ENCODE results near the gene INPP4A.

INPP4A gene

DNA sequence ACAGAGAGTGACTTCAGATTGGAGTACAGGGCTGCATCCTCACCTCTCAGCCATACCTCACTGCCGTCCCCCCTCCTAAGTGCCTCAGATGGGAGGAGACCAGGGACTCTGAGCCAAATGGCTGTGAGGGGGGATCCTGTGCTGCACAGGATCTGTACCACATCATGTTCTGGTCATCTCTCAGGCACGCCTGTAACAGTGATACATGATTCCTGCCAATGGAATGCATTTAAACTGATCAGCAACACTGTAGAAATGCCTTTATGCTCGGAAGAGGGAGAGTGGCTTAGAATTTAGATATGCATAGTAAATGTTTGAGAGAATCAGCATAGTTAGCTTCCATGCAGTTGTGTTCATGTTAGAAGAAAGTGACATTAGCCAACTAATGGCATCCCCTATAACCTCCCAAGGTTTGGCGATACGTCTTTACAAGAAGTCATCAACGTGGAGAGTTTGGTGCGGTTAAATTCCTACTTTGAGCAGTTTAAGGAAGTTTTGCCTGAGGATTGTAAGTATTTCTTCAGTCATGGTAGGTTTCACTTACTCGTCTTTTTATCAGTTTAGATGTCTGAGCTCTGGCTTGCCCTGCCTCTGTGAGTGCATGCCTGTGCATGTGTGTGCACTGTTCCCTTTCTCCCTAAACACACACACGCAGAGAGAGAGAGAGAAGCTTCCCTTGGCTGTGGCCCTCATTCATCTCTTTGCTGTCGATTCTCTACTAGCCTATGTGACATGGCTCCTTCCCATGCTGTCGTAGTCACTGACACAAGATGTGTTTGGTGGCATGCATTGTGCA, 123.7 kb downstream of the INPP4A start:
- DNase-seq, result no peak

DNA sequence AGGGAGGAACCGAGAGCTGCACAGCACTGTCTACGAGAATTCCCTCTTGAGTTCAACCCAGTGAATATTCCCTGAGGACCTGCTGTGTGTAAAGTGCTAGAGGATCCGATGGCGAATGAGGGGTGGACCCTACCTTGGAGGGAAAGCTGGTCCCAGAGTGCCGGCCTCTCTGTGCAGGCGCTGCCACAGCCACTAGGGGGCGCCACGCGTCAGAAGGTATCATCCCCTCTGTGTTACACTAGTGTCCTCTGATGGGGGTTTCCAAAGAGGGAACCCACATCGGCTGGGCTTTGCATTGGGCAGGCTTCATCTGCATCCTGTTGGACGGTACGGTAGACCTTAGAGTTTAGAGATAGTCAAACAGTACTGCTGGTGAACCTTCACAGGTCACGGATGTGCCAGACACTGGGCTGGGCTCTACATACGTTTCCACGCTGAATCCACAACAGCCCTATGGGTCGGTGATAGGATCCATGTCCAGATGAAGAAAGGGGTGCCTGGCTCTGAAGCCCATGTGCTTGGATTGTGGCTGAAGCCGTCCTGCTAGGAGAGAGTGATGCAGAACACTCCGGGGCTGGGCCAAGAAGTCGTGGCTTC, 124.6 kb downstream of the INPP4A start:
- peak in 1 of 2 donors; percentile 17 for DNase-seq

DNA sequence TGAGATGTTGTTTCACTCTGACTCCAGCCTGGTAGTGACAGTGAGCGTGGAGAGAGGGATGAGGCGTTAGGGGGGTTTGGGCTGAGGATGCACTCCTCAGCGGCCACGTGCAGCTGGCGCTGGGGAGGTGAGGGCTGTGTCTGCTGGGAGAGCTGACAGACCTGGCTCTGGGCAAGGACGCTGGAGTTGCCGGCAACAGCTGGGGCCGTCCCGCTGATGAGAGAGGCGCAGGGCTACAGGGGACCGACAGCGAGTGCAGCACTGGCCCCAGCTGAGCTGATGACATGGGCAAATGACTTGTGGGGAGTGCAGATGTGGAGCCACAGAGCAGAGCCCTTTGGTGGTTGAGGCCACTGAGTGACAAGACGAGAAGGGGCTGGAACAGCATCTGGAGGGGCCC, 125.3 kb downstream of the INPP4A start:
- no peak for DNase-seq

DNA sequence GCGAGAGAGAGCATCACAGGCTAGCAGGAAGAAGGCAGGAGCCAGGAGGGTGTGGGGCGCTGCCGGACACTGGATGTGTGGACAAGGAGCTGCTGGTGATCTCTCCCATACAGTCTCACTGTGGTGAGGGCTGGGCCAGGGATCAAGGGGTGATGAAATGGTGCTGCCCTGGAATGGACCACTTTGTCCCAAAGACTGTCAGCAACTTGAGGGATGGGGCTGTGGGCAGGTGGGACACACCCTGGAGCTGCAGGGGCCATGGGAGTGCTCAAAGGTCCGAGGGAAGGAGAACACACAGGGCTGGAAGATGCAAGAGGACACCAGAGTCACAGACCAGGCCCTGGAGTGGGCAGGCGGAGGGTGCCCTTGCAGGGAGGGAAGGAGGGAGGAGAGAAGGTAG, 125.7 kb downstream of the INPP4A start:
- no peak for DNase-seq

DNA sequence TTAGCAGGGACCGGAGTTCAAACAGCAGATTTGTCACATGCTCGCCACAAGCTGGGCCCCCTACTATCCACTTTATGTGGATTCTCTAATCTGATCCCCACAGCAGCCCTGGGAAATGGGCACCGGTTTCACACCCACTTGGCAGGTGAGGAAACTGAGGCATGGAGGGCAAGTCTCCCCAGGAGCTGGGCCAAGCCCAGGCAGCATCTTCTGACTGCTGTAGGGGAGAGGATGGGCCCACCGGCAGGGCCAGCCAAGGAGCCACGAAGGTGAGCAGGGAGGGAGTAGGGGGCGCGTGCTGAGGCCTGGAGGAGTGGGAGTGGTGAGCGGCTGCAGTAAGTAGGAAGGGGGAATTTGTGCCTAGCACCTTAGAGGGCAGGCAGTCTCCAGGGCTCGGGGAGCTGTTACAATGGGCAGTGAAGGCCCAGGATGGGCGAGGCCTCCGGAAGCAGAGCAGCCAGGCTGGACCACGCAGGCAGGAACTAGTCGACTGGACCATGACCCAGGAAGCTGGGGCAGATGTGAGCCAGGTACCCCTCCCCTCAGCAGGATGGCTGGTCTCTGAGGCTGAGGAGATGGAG, 126.6 kb downstream of the INPP4A start:
- no peak for DNase-seq

DNA sequence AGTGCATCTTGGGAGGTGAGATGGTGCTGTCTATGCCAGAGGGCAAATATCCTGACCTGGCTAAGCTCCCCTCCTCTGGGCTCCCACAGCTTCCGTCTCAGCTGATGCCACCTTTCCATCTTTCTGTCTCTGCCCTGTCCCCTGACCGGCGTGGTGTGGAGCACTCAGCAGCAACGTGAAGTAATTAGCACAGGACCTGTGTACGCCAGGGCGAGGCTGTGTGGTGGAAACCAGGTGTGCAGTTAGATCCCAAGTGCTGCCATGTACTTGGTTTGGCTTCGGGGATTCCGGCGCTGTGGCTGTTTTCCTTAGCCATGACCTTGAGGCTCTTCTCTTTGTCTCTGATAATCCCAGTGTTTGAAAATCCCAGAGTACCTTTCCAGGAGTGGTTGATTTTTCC, 127.1 kb downstream of the INPP4A start:
- DNase-seq, result no peak

DNA sequence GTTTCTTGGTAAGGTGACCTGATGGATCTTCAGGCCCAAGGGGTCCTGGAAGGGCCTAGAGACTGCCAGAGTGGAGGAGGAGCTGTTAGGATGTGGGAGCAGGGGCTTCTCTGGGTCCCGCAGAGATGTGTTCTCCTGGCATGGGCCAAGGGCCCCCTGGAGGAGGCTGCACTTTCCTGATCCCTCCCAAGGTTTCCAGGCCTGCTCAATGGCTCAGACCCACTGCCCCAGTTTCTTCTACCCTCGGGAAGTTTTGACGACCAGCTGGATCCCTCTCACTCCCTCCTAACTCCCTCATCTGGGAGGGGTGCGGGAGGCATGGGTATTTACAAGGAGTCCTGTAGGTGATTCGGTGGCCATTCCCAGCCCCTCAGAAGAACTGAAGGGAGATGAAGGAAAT, 127.6 kb downstream of the INPP4A start:
- no peak for DNase-seq

DNA sequence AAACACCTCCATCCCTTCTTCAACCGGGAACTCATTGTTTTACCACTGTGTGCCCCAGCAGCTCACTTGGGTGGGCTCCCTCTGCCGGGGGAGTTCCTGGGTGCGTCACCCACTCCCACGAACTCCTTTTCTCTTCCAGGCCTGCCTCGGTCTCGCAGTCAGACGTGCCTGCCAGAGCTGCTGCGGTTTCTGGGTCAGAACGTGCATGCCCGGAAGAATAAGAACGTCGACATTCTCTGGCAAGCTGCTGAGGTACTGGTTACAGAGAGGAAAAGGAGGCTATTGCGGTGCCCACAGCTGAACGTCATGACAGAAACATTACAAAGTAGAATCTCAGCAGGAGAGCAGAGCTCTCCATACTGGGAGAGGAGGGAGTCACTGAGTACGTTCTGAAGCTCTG, 128.0 kb downstream of the INPP4A start:
- DNase-seq, result no peak

DNA sequence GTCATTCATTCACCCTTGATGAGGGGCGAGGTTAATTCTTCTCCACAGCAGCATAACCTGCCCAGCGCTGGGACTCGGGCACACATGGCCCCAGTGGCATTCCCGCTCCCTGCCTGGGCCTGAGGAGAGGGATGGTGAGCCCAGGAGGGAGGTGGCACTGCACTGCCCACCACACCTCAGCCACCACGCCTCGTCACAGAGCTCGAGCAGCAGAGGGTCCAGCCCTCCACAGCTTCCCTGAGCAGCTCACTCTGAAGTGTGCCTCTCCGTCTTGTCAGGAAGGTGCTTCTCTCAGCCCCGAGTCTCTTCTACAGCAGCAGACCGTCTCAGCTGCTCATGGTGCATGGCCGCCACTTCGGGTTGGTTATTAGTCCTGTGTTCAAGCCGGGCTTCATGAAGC, 128.8 kb downstream of the INPP4A start:
- DNase-seq, result no peak

DNA sequence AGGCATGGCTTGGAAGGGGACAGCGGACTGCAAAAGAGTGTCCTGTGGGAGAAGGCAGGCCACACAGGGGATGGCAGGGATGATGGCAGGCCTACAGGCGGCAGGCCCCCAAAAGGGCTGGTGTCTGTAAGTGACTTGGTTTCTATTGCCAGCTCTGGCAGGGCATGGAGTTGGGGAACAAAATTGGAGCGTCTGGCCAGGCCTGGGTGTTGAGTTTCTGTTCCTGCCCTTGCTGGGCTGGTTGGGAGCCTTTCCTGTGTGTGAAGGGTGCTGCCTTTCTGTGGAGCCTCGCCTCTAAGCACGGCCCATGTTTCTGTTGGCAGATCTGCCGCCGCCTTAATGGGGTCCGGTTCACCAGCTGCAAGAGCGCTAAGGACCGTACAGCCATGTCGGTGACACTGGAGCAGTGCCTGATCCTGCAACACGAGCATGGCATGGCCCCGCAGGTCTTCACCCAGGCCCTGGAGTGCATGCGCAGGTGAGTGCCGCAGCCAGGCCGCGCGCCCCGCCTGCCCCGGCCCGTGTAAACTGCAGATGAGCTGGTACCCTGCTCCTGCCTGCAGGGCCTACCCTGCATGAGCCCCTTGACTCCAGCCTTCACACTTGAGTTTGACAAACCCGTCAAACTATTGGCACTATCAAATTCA, 132.1 kb downstream of the INPP4A start:
- no peak for DNase-seq

DNA sequence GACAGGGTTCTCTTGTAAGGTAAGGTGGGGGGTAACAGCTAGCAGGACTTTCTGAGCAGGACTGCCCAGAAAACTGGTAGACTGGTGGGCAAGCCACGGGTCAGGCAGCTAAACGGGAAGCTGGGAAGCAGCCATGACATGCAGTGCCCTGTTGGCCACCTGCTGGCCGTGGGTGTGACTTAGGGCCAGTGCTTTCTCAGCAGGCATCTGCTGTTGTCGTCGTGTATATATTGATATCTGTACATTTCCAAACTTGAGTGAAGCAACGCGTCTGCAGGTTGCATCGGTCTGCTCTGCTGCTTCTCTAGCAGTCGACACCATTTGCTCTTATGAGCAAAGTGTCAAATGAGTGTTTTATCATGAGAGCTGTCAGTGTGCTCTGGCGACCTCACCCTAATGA, 132.7 kb downstream of the INPP4A start:
- no peak for DNase-seq

DNA sequence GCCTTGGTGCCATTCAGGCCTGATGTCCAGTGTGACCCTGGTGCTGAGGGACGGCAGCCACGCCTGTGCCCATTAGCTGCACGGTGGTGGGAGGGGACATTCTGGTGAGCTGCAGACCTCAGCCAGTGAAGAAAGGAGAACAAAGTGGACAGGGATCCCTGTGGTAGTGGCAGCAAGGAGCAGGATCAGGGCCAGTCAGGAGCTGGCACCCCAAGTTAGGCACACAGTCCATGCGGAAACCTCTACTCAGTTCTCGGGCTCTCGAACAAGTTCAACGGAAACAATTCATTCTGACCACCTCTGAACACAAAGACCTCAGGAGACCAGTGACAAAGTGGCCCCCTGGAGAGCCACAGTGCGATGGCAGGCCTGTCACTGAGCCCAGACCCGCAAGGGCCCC, 133.6 kb downstream of the INPP4A start:
- no peak for DNase-seq

DNA sequence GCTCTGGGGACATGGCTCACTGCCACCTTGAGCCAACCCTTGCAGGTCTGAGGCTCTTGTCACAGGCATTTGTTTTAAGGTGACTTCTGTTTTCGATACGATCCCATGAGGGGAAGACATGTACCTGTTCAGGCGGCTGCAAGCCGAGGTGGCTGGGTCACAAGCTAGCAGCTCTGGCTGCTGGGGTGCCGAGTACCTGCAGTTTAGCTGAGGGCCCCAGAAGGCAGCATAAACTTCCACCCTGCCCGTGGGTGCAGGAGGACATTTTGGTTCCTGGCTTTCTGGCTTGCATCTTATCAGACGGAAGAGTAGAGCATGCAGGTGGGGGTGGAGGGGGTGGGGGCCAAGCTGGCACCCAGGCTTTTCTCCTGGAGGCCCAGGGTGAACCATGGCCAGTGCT, 135.3 kb downstream of the INPP4A start:
- DNase-seq, result no peak

DNA sequence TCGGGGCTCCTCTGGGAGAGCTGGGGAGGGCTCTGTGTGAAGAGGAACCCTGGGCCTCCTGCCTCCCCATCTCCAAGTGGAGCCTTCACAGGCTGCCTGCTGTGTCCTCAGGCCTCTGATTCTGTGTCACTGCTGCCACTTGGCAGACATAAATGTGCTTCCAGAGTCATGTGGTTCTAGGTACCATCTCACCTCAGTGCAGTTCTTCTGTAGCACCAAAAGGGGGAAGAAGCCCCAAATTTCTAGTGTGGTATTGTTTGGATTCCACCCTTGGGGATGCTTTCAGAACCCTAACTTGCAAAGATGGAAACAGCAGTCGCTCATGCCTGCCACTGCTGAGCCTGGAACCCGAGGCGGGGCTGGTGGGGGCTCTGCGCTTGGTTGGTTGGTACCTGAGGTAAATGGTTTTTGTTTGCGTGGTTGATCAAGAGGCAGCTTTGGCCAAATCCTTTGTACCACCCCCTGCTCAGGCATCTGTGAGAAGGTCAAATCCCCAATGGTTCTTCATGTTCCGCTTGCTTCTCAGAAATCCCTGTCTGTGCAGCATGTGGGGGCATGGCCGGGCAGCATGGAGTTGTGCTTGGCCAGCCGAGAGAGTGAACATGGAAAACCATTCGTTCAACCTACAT, 136.1 kb downstream of the INPP4A start:
- DNase-seq, result no peak

DNA sequence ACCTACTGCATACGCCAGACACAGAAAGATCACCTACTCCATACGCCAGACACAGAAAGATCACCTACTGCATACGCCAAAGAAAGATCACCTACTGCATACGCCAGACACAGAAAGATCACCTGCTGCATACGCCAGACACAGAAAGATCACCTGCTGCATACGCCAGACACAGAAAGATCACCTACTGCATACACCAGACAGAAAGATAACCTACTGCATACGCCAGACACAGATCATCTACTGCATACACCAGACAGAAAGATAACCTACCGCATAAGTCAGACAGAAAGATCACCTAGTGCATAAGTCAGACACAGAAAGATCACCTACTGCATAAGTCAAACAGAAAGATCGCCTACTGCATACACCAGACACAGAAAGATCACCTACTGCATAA, 137.9 kb downstream of the INPP4A start:
- DNase-seq, result no peak

DNA sequence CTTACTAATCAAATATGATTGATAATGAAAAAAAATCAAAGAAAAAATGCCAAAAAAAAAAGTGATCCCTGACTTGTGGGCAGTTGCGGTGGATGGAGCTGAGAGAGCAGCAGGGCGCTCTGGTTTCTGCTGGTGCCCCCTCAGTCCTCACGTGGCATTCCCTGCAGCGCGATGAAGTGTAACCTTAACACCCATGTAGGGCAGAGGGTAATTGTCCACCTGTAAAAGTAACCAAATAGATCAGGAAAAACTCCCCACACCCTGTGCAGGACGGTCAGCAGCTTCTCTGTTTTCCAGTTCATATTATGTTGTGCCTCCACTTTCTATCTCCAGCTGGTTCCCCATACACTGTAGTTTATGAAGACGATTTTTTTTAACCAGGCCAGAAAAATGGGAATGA, 138.6 kb downstream of the INPP4A start:
- DNase-seq, result no peak

DNA sequence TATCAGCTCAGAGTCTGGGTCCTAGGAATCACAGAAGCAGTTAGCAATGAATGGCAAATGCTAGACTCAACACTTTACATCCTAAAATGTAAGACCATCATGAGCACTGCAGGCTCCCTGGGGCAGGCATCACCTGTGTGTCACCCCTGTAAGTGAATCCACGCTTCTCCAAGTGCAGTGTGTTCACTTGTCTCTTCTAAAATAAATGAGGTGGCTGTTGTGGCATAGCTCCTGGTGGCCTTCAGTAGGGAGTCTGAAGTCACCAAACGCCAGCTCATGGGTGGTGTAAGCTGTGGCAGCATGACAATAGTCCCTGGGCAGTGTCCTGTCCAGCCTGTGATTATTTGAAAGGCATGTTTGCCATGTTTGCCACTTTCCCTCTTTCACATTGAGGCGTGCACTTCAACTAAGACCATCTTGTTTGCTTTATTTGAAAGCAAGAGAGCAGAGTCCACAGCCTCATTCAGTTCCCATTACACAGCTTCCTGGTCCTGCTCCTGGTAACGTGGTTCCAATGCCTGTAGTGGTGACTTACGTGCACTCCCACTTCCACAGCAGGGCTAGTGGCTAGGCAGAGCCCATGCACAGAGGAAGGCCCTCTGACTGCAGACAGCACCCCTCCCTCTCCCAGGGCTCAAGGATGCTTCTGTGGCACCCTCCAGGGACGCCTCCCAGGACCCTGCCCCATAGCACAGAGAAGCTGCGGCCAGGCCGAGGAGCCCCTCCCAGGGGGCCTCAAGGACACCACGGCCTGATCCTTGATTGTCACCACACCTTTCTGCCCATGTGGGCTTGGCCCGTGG, 139.4 kb downstream of the INPP4A start:
- DNase-seq, result no peak

DNA sequence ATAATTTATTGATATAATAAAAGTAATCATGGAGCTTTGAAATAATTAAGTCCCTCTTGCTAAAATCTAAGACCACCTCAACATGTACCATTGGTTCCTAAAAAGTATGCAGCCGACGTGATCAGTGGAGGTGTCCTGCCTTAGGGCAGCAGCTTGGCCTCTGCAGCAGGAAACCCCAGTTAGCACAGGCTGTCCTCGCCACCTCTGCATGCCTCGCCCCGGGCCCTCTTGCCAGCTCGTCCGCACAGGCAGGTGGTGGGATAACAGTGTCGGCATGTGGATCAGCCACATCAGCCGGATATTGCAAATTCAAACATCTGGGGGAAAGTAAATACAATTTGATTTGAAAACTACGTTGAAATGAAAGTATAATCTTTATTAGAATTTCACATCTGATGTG, 140.7 kb downstream of the INPP4A start:
- no peak for DNase-seq

DNA sequence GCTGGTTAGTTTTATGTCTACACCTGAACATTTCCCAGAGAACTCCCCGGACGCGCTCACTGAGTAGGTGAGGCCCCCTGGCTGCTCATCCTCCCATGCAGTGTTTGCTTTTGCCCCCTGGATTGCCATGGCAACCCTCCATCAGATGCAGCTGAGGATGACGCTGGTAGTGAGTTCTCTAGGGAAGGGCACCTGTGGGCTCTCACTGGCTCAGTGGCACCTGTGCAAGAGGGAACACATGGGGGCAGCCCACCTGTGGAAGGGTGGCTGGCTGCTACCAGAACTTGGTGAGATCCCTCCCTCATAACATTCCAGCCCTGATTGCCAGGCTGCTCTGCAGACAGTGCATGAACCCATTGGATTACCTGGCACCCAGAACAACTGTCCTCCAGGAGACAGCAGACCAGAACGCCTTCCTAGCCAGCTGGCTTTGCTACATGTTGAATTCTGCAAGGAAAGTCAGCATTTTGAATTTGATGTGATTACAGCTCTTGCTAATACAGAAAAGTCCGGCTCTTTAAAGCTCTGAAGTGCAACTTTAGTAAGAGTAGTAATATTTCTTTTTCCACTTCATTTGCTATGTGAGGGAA, 142.0 kb downstream of the INPP4A start:
- no peak for DNase-seq

DNA sequence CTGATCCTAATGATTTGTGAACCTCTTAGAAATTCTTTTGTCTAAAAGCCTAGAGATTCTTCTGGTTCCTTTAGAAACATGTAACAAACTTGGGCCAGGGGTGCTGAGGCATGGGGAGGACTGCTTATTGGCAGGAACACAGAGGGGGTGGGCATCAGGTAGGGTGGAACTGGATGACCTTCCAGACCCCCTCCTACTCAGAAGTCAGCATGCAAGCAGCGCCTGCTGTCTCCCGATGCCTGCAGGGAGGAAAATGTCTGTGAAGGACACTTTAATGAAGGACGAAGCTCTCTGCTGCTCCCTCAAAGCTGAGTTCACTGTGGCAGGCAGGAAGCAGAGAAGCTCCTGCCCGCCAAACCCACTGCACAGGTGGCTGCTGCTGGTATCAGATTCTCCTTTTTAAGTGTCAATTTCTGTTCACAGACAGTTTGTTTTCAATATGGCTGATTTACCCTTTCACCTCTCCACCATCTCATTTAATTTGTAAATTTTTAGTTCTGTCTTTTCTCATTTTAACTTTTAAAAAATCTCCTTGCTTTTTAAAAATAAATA, 144.3 kb downstream of the INPP4A start:
- DNase-seq, result no peak

DNA sequence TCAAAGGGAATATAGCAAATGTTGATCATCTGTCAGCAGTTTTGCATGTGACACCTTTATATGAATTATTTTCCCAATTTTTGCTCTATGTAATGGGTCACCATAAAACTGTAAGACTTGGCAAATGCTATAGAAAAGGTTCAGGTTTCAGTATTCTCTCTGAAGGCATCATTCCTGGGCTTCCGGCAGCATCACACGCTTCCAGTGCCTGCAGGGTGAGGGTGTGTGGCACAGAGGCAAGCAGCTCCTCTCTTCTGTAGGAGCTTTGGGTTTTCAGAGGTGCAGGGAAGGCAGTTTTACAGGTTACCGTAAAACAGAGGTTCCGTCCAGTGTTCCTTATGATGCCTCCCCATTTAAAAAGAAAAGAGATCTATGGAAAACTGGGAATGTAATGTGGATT, 144.8 kb downstream of the INPP4A start:
- DNase-seq, result no peak

DNA sequence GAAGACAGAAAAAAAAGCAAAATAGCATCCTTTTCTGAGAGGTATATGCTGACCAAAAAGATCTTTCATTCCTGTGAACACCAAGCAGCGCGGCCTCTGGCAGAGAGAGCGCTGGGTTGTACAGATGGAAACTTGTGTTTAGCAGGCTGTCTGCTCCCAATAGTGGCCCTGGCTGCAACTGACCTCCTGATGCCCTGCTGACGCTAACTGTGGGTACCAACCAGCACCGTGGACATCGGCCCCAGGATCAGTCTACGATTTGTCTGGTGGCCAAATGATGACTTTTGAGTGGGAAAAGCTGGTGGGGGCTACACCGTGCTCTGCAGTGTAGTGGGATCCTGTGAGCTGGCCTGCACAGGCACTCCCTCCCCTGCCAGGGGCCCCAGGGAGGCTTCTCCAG, 147.9 kb downstream of the INPP4A start:
- DNase-seq, result no peak

Measured in bone marrow (tissue), 2 donors.